ENCODE measurements around the gene ZMYND8. TPM values are rescaled to one million over a fixed set of nuclear protein-coding genes. Genes with fewer than 3 reads are reported as not detected.
A peak's percentile ranks its signal among the peaks of the same experiment; 100 is the strongest.

Gene ZMYND8
- total RNA-seq, 1 experiment from 2014 or later: 11.6 TPM

- DNase-seq (no peak), ATAC-seq (no peak)
- intact Hi-C loops (cut with micrococcal nuclease): no loop called here
- Histone ChIP-seq H3F3A (ENCODE audit: low read length, unreplicated experiment) (peaks cover 6% of the 10 kb centered on the region), H3K4me3 (ENCODE audit: low read length) (no peak overlapping the region), H4K20me1 (ENCODE audit: low read length) (no peaks in the 10 kb centered on the region), H3K27me3 (ENCODE audit: low read length) (no peaks in the 10 kb centered on the region), H2AFZ (ENCODE audit: low read length) (no peak overlapping the region), H3K27ac (ENCODE audit: low read length) (no peak overlapping the region), H3K36me3 (ENCODE audit: low read depth, low read length) (peaks cover 11% of the 10 kb centered on the region), H3K4me2 (ENCODE audit: low read length) (no peak overlapping the region), H3K79me2 (ENCODE audit: low read length) (0 out of 2 replicates have a peak, but pooled peaks cover 6% of the 10 kb centered on the region), H3K9ac (ENCODE audit: low read length) (no peak overlapping the region), H3K4me1 (ENCODE audit: insufficient read depth, low read length) (peaks cover 36% of the 10 kb centered on the region), H3K9me2 (replicated peaks; ENCODE audit: low read length) (no peaks in the 10 kb centered on the region), H3K9me3 (ENCODE audit: low read length) (no peaks in the 10 kb centered on the region)
- BruUV-seq (replicated peaks): no TSS peak
- POLR2A ChIA-PET (ENCODE audit: unreplicated experiment): no interaction called here
- TF ChIP-seq, protein P1, sequence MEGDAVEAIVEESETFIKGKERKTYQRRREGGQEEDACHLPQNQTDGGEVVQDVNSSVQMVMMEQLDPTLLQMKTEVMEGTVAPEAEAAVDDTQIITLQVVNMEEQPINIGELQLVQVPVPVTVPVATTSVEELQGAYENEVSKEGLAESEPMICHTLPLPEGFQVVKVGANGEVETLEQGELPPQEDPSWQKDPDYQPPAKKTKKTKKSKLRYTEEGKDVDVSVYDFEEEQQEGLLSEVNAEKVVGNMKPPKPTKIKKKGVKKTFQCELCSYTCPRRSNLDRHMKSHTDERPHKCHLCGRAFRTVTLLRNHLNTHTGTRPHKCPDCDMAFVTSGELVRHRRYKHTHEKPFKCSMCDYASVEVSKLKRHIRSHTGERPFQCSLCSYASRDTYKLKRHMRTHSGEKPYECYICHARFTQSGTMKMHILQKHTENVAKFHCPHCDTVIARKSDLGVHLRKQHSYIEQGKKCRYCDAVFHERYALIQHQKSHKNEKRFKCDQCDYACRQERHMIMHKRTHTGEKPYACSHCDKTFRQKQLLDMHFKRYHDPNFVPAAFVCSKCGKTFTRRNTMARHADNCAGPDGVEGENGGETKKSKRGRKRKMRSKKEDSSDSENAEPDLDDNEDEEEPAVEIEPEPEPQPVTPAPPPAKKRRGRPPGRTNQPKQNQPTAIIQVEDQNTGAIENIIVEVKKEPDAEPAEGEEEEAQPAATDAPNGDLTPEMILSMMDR (conservative IDR thresholded peaks at IDR 0.05; ENCODE audit: low read depth, low read length): no peak
- TF ChIP-seq EZH2phosphoT487 (IDR thresholded peaks at IDR 0.05; ENCODE audit: borderline replicate concordance, low read length) (no peak), EZH2 (IDR thresholded peaks at IDR 0.05; ENCODE audit: low read length, unreplicated experiment) (no peak)
- CTCF ChIA-PET: no interaction called here
Measured at GRCh38 chr20:47276851-47277534, 79.5 kb downstream of the ZMYND8 start.

- Histone ChIP-seq H3K79me2 (ENCODE audit: low read length) (0 out of 2 replicates have a peak, but pooled peaks cover 6% of the 10 kb centered on the region), H4K20me1 (ENCODE audit: low read length) (no peaks in the 10 kb centered on the region), H3K9me3 (ENCODE audit: low read length) (no peaks in the 10 kb centered on the region), H3K9ac (ENCODE audit: low read length) (no peak overlapping the region), H3K4me3 (ENCODE audit: low read length) (no peak overlapping the region), H3K4me1 (ENCODE audit: insufficient read depth, low read length) (peaks cover 36% of the 10 kb centered on the region), H3K36me3 (ENCODE audit: low read depth, low read length) (peaks cover 9% of the 10 kb centered on the region; the same call in 1 of the 2 replicates), H3K27me3 (ENCODE audit: low read length) (no peaks in the 10 kb centered on the region), H3K9me2 (replicated peaks; ENCODE audit: low read length) (no peaks in the 10 kb centered on the region), H2AFZ (ENCODE audit: low read length) (no peak overlapping the region), H3K4me2 (ENCODE audit: low read length) (no peak overlapping the region), H3F3A (ENCODE audit: low read length, unreplicated experiment) (peaks cover 6% of the 10 kb centered on the region), H3K27ac (ENCODE audit: low read length) (no peak overlapping the region)
- POLR2A ChIA-PET (ENCODE audit: unreplicated experiment): no interaction called here
- CTCF ChIA-PET: no interaction called here
- no TSS peak for BruUV-seq (replicated peaks)
- TF ChIP-seq EZH2 (IDR thresholded peaks at IDR 0.05; ENCODE audit: low read length, unreplicated experiment) (no peak), EZH2phosphoT487 (IDR thresholded peaks at IDR 0.05; ENCODE audit: borderline replicate concordance, low read length) (no peak)
- TF ChIP-seq, protein P1 (conservative IDR thresholded peaks at IDR 0.05; ENCODE audit: low read depth, low read length): no peak
- ATAC-seq (no peak), DNase-seq (no peak)
- intact Hi-C loops (cut with micrococcal nuclease): no loop called here
Measured at GRCh38 chr20:47276251-47276650, 80.2 kb downstream of the ZMYND8 start.

- Histone ChIP-seq H3F3A (ENCODE audit: low read length, unreplicated experiment) (peaks cover 6% of the 10 kb centered on the region), H3K27me3 (ENCODE audit: low read length) (no peaks in the 10 kb centered on the region), H3K4me3 (ENCODE audit: low read length) (no peak overlapping the region), H3K4me2 (ENCODE audit: low read length) (no peak overlapping the region; the same call in 1 of the 2 replicates), H3K9me3 (ENCODE audit: low read length) (no peaks in the 10 kb centered on the region), H3K9me2 (replicated peaks; ENCODE audit: low read length) (no peaks in the 10 kb centered on the region), H3K36me3 (ENCODE audit: low read depth, low read length) (peaks cover 9% of the 10 kb centered on the region; the same call in 1 of the 2 replicates), H3K9ac (ENCODE audit: low read length) (no peak overlapping the region), H3K4me1 (ENCODE audit: insufficient read depth, low read length) (peaks cover 36% of the 10 kb centered on the region), H3K79me2 (ENCODE audit: low read length) (0 out of 2 replicates have a peak, but pooled peaks cover 6% of the 10 kb centered on the region), H3K27ac (ENCODE audit: low read length) (peak overlapping the region; percentile 83), H2AFZ (ENCODE audit: low read length) (no peak overlapping the region), H4K20me1 (ENCODE audit: low read length) (no peaks in the 10 kb centered on the region)
- TF ChIP-seq EZH2phosphoT487 (IDR thresholded peaks at IDR 0.05; ENCODE audit: borderline replicate concordance, low read length) (no peak), EZH2 (IDR thresholded peaks at IDR 0.05; ENCODE audit: low read length, unreplicated experiment) (no peak)
- TF ChIP-seq, protein P1 (conservative IDR thresholded peaks at IDR 0.05; ENCODE audit: low read depth, low read length): no peak
- DNase-seq (no peak), ATAC-seq (no peak)
- ChIA-PET CTCF (interaction anchor here (0.6 to 6.1 kb wide), 6 partner anchors 29 to 111 kb away, joined by 3 to 123 read pairs (median 4); no protein-coding TSS in a partner anchor), POLR2A (ENCODE audit: unreplicated experiment) (interaction anchor here (1.9 kb wide), 1 partner anchor 84 kb away, joined by 12 read pairs; no protein-coding TSS in a partner anchor)
- intact Hi-C loops (cut with micrococcal nuclease): loop anchor here (2.0 kb wide), 1 partner anchor 71 kb away; no protein-coding TSS in a partner anchor
- no TSS peak for BruUV-seq (replicated peaks)
Measured at GRCh38 chr20:47275548-47275947, 81.0 kb downstream of the ZMYND8 start.
